T follicular helper cell (primary cell): ENCODE data around the gene SPAG4.

Experiments used
- DNase-seq: peaks from one replicate; pipeline ENCODE4 v3.0.0-alpha.2; 2020; ENCODE audit warnings: low read depth

Gene SPAG4

GRCh38 chr20:35621560-35621946 is 5.9 kb downstream of the SPAG4 start:
- no peak for DNase-seq

- DNase-seq = no peak
Observed at GRCh38 chr20:35625584-35626385, 10.2 kb downstream of the SPAG4 start.

- DNase-seq = no peak
Observed at GRCh38 chr20:35626386-35627001, 10.9 kb downstream of the SPAG4 start.

- DNase-seq = no peak
Observed at GRCh38 chr20:35627121-35627520, 11.5 kb downstream of the SPAG4 start.

- DNase-seq = no peak
Observed at GRCh38 chr20:35629427-35630145, 14.0 kb downstream of the SPAG4 start.

- no peak for DNase-seq
Observed at GRCh38 chr20:35630636-35631035, 15.0 kb downstream of the SPAG4 start.

GRCh38 chr20:35632539-35633115 is 17.0 kb downstream of the SPAG4 start:
- no peak for DNase-seq

- DNase-seq = no peak
Observed at GRCh38 chr20:35635652-35636051, 20.0 kb downstream of the SPAG4 start.

- no peak for DNase-seq
Observed at GRCh38 chr20:35636095-35636494, 20.5 kb downstream of the SPAG4 start.

GRCh38 chr20:35637276-35637675 is 21.6 kb downstream of the SPAG4 start:
- no peak for DNase-seq

- no peak for DNase-seq
Observed at GRCh38 chr20:35638751-35639150, 23.1 kb downstream of the SPAG4 start.

- no peak for DNase-seq
Observed at GRCh38 chr20:35640724-35641123, 25.1 kb downstream of the SPAG4 start.

- DNase-seq = no peak
Observed at GRCh38 chr20:35641743-35642142, 26.1 kb downstream of the SPAG4 start.

GRCh38 chr20:35643045-35643444 is 27.4 kb downstream of the SPAG4 start:
- DNase-seq = no peak

- no peak for DNase-seq
Observed at GRCh38 chr20:35644806-35645205, 29.2 kb downstream of the SPAG4 start.

- DNase-seq = no peak
Observed at GRCh38 chr20:35648836-35649235, 33.2 kb downstream of the SPAG4 start.

- DNase-seq = no peak
Observed at GRCh38 chr20:35650632-35651031, 35.0 kb downstream of the SPAG4 start.

GRCh38 chr20:35651958-35652357 is 36.3 kb downstream of the SPAG4 start:
- DNase-seq = no peak

GRCh38 chr20:35652641-35653429 is 37.2 kb downstream of the SPAG4 start:
- DNase-seq = no peak

GRCh38 chr20:35653430-35653734 is 37.8 kb downstream of the SPAG4 start:
- DNase-seq = no peak

GRCh38 chr20:35653893-35654292 is 38.3 kb downstream of the SPAG4 start:
- DNase-seq = no peak

- no peak for DNase-seq
Observed at GRCh38 chr20:35654415-35654814, 38.8 kb downstream of the SPAG4 start.
